HepG2 (cell line): ENCODE results near the gene PPIL3. TPM values are rescaled to one million over a fixed set of nuclear protein-coding genes. Genes with fewer than 3 reads are reported as not detected.

Experiments used
- ATAC-seq: fragments of 200-7000 bp; cut with Tn5 transposase; 3 replicates; pipeline ENCODE4 v1.9.1; 2020; ENCODE audit warnings: mild to moderate bottlenecking, moderate library complexity
- BruUV-seq: library from RNA; stranded (reverse); fragments of 400-500 nt; replicated peaks from 2 replicates; lab custom pipeline; 2021; lab: Mats Ljungman, UMichigan
- CTCF ChIA-PET: fragments of 300-600 bp; formaldehyde crosslinking; extraction: SDS; loops from one replicate; lab custom pipeline; 2021; ENCODE audit warnings: low total read pairs, inconsistent platforms, low intra/inter-chr PET ratio; lab: Yijun Ruan, JAX
- POLR2A ChIA-PET: fragments of 350-600 bp; sonication (Branson Sonifier 250); formaldehyde crosslinking; loops from one replicate; lab custom pipeline; 2020; ENCODE audit warnings: antibody characterized with exemption, inconsistent platforms; lab: Yijun Ruan, JAX
- DNase-seq: peaks from one replicate; pipeline ENCODE4 v3.0.0-alpha.2; 2015; ENCODE audit warnings: low spot score
- FAIRE-seq: peaks from 3 replicates; lab custom pipeline; 2011; peaks lifted over from hg19 to GRCh38; lab: Jason Lieb, UNC
- H2AFZ ChIP-seq: one replicate; pipeline ENCODE4 v1.6.1; 2011; ENCODE audit warnings: low read length, inconsistent platforms
- H3K27ac ChIP-seq: fragments of 300-600 bp; 3 replicates; pipeline ENCODE4 v1.8.0; 2011; ENCODE audit warnings: mixed run types, mild to moderate bottlenecking, mixed read lengths, low read length, inconsistent platforms; ENCODE audit not compliant: insufficient read depth; ENCODE audit errors: extremely low read length
- H3K27me3 ChIP-seq, 2 experiments: fragments of 200-600 bp in 1 of 2; 2 replicates in 1 of 2; 3 replicates in 1 of 2; pipeline versions ENCODE4 v1.6.0 to v1.8.0; 2011; ENCODE audit warnings: low read length in 2 of 2, mild to moderate bottlenecking in 2 of 2, moderate library complexity in 2 of 2, inconsistent platforms in 1 of 2; ENCODE audit not compliant: insufficient read depth in 2 of 2, control insufficient read depth in 1 of 2
- H3K36me3 ChIP-seq, 2 experiments: fragments of 200-600 bp in 1 of 2; replicated peaks in 1 of 2; 2 replicates in 1 of 2; 3 replicates in 1 of 2; pipeline versions ENCODE4 v1.5.1 to v1.8.0; 2011; ENCODE audit warnings: low read length in 2 of 2, inconsistent platforms in 1 of 2; ENCODE audit not compliant: insufficient read depth in 2 of 2, control insufficient read depth in 1 of 2
- H3K4me1 ChIP-seq: 2 replicates; pipeline ENCODE4 v1.5.1; 2012; ENCODE audit warnings: low read length, inconsistent platforms; ENCODE audit not compliant: insufficient read depth
- H3K4me2 ChIP-seq: 2 replicates; pipeline ENCODE4 v1.6.0; 2011; ENCODE audit warnings: low read depth, low read length, inconsistent platforms
- H3K4me3 ChIP-seq, 3 experiments: fragments of 200-600 bp in 1 of 3; sonication (generic), shearing (Covaris generic) in 1 of 3; replicated peaks in 1 of 3; 2 replicates each; pipeline ENCODE4 v1.5.1; 2011 to 2016; ENCODE audit warnings: low read length in 3 of 3, inconsistent platforms in 2 of 3, low read depth in 2 of 3, mild to moderate bottlenecking in 2 of 3, control low read depth in 1 of 3, mixed read lengths in 1 of 3; ENCODE audit not compliant: insufficient read depth in 1 of 3
- H3K79me2 ChIP-seq: one replicate; pipeline ENCODE4 v1.6.1; 2011; ENCODE audit warnings: low read length, inconsistent platforms; ENCODE audit not compliant: insufficient read depth
- H3K9ac ChIP-seq: 2 replicates; pipeline ENCODE4 v1.6.0; 2011; ENCODE audit warnings: mild to moderate bottlenecking, low read depth, low read length, inconsistent platforms; ENCODE audit not compliant: insufficient read depth
- H3K9me3 ChIP-seq: 2 replicates; pipeline ENCODE4 v1.5.1; 2012; ENCODE audit warnings: mild to moderate bottlenecking, low read length
- H4K20me1 ChIP-seq: 2 replicates; pipeline ENCODE4 v1.6.0; 2011; ENCODE audit warnings: inconsistent platforms, mild to moderate bottlenecking, low read length, moderate library complexity; ENCODE audit not compliant: insufficient read depth
- DPF2 ChIP-seq: sonication (generic); formaldehyde crosslinking; IDR thresholded peaks from 2 replicates; pipeline ENCODE4 v1.4.0; 2020; ENCODE audit warnings: mild to moderate bottlenecking, low read depth, missing genetic modification reagents, borderline replicate concordance
- GZF1 ChIP-seq: sonication (generic); formaldehyde crosslinking; IDR thresholded peaks from 2 replicates; pipeline ENCODE4 v1.5.1; 2020; ENCODE audit warnings: mild to moderate bottlenecking, missing genetic modification reagents
- MTF2 ChIP-seq: sonication (generic); formaldehyde crosslinking; IDR thresholded peaks from 2 replicates; pipeline ENCODE4 v1.5.0; 2020; ENCODE audit warnings: missing genetic modification reagents, borderline replicate concordance
- MYC ChIP-seq: sonication (generic); formaldehyde crosslinking; IDR thresholded peaks from 2 replicates; pipeline ENCODE4 v1.9.0; 2021; ENCODE audit warnings: missing genetic modification reagents, borderline replicate concordance
- NCOR1 ChIP-seq: fragments of 200-600 bp; sonication (generic); IDR thresholded peaks from 2 replicates; pipeline ENCODE4 v1.7.0; 2017; ENCODE audit warnings: antibody characterized with exemption, low read length, borderline replicate concordance
- RARA ChIP-seq: IDR thresholded peaks from 2 replicates; pipeline ENCODE4 v1.6.1; 2016; ENCODE audit warnings: missing genetic modification reagents, missing compliant biosample characterization
- SAFB2 ChIP-seq: sonication (generic); formaldehyde crosslinking; IDR thresholded peaks from 2 replicates; pipeline ENCODE4 v1.5.1; 2020; ENCODE audit warnings: missing genetic modification reagents, low read depth, mild to moderate bottlenecking, borderline replicate concordance
- SAP130 ChIP-seq: IDR thresholded peaks from 2 replicates; pipeline ENCODE4 v1.6.1; 2016; ENCODE audit warnings: low read depth
- SP5 ChIP-seq: IDR thresholded peaks from 2 replicates; pipeline ENCODE4 v1.6.1; 2016; ENCODE audit warnings: low read depth, borderline replicate concordance
- TFDP1 ChIP-seq: IDR thresholded peaks from 2 replicates; pipeline ENCODE4 v1.6.1; 2016; ENCODE audit warnings: missing compliant biosample characterization, missing genetic modification reagents, borderline replicate concordance
- TFDP2 ChIP-seq: sonication (generic); formaldehyde crosslinking; IDR thresholded peaks from 2 replicates; pipeline ENCODE4 v1.4.0; 2020; ENCODE audit warnings: missing genetic modification reagents
- U2AF2 ChIP-seq: fragments of 200-400 bp; formaldehyde crosslinking; IDR thresholded peaks from 2 replicates; pipeline ENCODE4 v1.6.1; 2017; ENCODE audit warnings: low read depth, mild to moderate bottlenecking, low read length
- ZNF557 ChIP-seq: sonication (generic); formaldehyde crosslinking; IDR thresholded peaks from 2 replicates; pipeline ENCODE4 v1.4.0; 2020; ENCODE audit warnings: missing genetic modification reagents
- ZNF775 ChIP-seq: sonication (generic); formaldehyde crosslinking; IDR thresholded peaks from 2 replicates; pipeline ENCODE4 v1.4.0; 2020; ENCODE audit warnings: missing genetic modification reagents, mild to moderate bottlenecking, moderate library complexity, borderline replicate concordance
- ZSCAN12 ChIP-seq: sonication (generic); formaldehyde crosslinking; IDR thresholded peaks from 2 replicates; pipeline ENCODE4 v1.9.0; 2021; ENCODE audit warnings: mild to moderate bottlenecking, missing genetic modification reagents
- WGBS: methylation state at CpG from one replicate; pipeline ENCODE4 v1.1.6; 2017; ENCODE audit warnings: low lambda C conversion rate; 5-methylcytosine and 5-hydroxymethylcytosine counted together
- in situ Hi-C: cut with HindIII; loops from 2 replicates; pipeline ENCODE4 v1.10.0; 2017; ENCODE audit warnings: low pct_unique_long_range_greater_than_20kb; ENCODE audit not compliant: extremely low pct_ligation_motif_present
- intact Hi-C: fragments of 100-400 bp; cut with micrococcal nuclease; formaldehyde crosslinking; loops from one replicate; pipeline ENCODE4 v1.10.0; 2022; ENCODE audit not compliant: unreplicated experiment
- polyA plus RNA-seq, 8 experiments: library from polyadenylated mRNA; depleted of rRNA in 3 of 8; stranded (reverse) in 7 of 8; unstranded in 1 of 8; fragments of >200 nt; fragmentation: Illumina TruSeq in 4 of 8; extraction: Trizol in 4 of 8; gene quantifications; 2 replicates each; pipeline versions ENCODE4 v1.2.1 to v1.2.3, GENCODE V29; 2011 to 2016; ENCODE audit warnings: low read depth in 4 of 8, missing spikeins in 1 of 8, mixed read lengths in 1 of 8; ENCODE audit not compliant: insufficient read depth in 1 of 8
- total RNA-seq, 5 experiments: library from RNA; depleted of rRNA; stranded (reverse); fragments of >200 nt; fragmentation: Illumina TruSeq; extraction: Trizol; gene quantifications; 2 replicates each; pipeline ENCODE4 v1.2.3, GENCODE V29; 2016; ENCODE audit warnings: low read depth in 1 of 5
- TF ChIP-seq, protein P1 (sequence below): IDR thresholded peaks from 2 replicates; pipeline ENCODE4 v1.6.1; 2016; ENCODE audit warnings: low read depth

Gene PPIL3
- total and polyA plus RNA-seq, 2 of the 13 experiments (the other 11 are each of a cell fraction or from before 2014, with no cell fraction given): 98.7 to 107 TPM

- no peaks in the 10 kb centered on the region for H3K27me3 ChIP-seq
- no peak overlapping the region for H3K4me3 ChIP-seq
- CTCF ChIA-PET: no interaction called here
- H3K9ac ChIP-seq: no peak overlapping the region
- H3K36me3 ChIP-seq: peaks cover 24 to 58% of the 10 kb centered on the region in 2 experiments
- intact Hi-C loops (no loop called here), in situ Hi-C loops (no loop called here)
- DNase-seq (peak; percentile 41), FAIRE-seq (no peak), ATAC-seq (peak; percentile 76)
- POLR2A ChIA-PET: interaction anchor here (0.6 to 1.3 kb wide), 5 partner anchors 35 to 254 kb away, joined by 3 to 6 read pairs (median 3); partner anchors contain the start of genes CASP10 and NIF3L1
- WGBS: 72% methylated on average over 2 of the region's 2 CpGs
- H3K9me3 ChIP-seq: no peaks in the 10 kb centered on the region
- peak overlapping the region; percentile 5 for H3K27ac ChIP-seq
- H2AFZ ChIP-seq: no peak overlapping the region
- peaks cover 25% of the 10 kb centered on the region for H3K4me1 ChIP-seq
- no peaks in the 10 kb centered on the region for H3K79me2 ChIP-seq
- H4K20me1 ChIP-seq: no peaks in the 10 kb centered on the region; the same call in 1 of the 2 replicates
- TSS peak; percentile 9 for BruUV-seq
- H3K4me2 ChIP-seq: no peak overlapping the region
- TF ChIP-seq RARA (CRISPR knock-in tag) (peak; percentile 57; the same call in 1 of the 2 replicates), TFDP1 (no peak), SAFB2 (no peak), SP5 (no peak), NCOR1 (no peak), ZNF775 (CRISPR knock-in tag) (no peak), TFDP2 (no peak), MTF2 (CRISPR knock-in tag) (no peak), GZF1 (CRISPR knock-in tag) (no peak), U2AF2 (no peak), ZSCAN12 (CRISPR knock-in tag) (no peak), SAP130 (0 out of 2 replicates have a peak, but pooled peaks have one; percentile 15), DPF2 (CRISPR knock-in tag) (no peak), ZNF557 (CRISPR knock-in tag) (no peak), MYC (no peak)
- TF ChIP-seq, protein P1, sequence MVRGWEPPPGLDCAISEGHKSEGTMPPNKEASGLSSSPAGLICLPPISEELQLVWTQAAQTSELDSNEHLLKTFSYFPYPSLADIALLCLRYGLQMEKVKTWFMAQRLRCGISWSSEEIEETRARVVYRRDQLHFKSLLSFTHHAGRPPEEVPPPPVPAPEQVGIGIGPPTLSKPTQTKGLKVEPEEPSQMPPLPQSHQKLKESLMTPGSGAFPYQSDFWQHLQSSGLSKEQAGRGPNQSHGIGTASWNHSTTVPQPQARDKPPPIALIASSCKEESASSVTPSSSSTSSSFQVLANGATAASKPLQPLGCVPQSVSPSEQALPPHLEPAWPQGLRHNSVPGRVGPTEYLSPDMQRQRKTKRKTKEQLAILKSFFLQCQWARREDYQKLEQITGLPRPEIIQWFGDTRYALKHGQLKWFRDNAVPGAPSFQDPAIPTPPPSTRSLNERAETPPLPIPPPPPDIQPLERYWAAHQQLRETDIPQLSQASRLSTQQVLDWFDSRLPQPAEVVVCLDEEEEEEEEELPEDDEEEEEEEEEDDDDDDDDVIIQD (CRISPR knock-in tag): peak; percentile 58; the same call in 1 of the 2 replicates
Measured at GRCh38 chr2:200929334-200930249, 40.7 kb upstream of the PPIL3 start.
